Osteocyte (in vitro differentiated cells): ENCODE results near the gene XYLB. TPM values are rescaled to one million over a fixed set of nuclear protein-coding genes. Genes with fewer than 3 reads are reported as not detected.

Source experiments
- DNase-seq: peaks from one replicate; pipeline ENCODE4 v3.0.0; 2021; ENCODE audit warnings: mixed read lengths; ENCODE audit not compliant: unreplicated experiment; ENCODE audit errors: extremely low spot score
- H3K27ac Mint-ChIP-seq: one replicate; pipeline ENCODE4 v1.8.0; 2021; ENCODE audit warnings: mild to moderate bottlenecking, mixed read lengths; ENCODE audit not compliant: unreplicated experiment
- H3K27me3 Mint-ChIP-seq: one replicate; pipeline ENCODE4 v1.8.0; 2021; ENCODE audit warnings: mixed read lengths; ENCODE audit not compliant: unreplicated experiment
- H3K36me3 Mint-ChIP-seq: one replicate; pipeline ENCODE4 v1.8.0; 2021; ENCODE audit warnings: mixed read lengths; ENCODE audit not compliant: unreplicated experiment
- H3K4me1 Mint-ChIP-seq: one replicate; pipeline ENCODE4 v1.8.0; 2021; ENCODE audit warnings: mixed read lengths; ENCODE audit not compliant: unreplicated experiment
- H3K4me3 Mint-ChIP-seq: one replicate; pipeline ENCODE4 v1.8.0; 2021; ENCODE audit warnings: mild to moderate bottlenecking, moderate library complexity, mixed read lengths; ENCODE audit not compliant: unreplicated experiment
- H3K9me3 Mint-ChIP-seq: one replicate; pipeline ENCODE4 v1.8.0; 2021; ENCODE audit warnings: mixed read lengths; ENCODE audit not compliant: unreplicated experiment
- CTCF ChIP-seq: fragments of 200-600 bp; sonication (generic); IDR thresholded peaks from 2 replicates; pipeline ENCODE4 v1.5.0; 2021; ENCODE audit warnings: antibody characterized with exemption, mild to moderate bottlenecking, moderate library complexity
- total RNA-seq: library from RNA; stranded (reverse); gene quantifications from 2 replicates; pipeline ENCODE4 v1.2.1, GENCODE V29; 2021

Gene XYLB
- total RNA-seq, 1 donor from 2014 or later: 6.3 TPM

- TF ChIP-seq CTCF: no peak
- no peak overlapping the region for H3K27ac Mint-ChIP-seq
- peak; percentile 80 for DNase-seq
- H3K36me3 Mint-ChIP-seq: no peaks in the 10 kb centered on the region
- H3K4me3 Mint-ChIP-seq: no peak overlapping the region
- H3K4me1 Mint-ChIP-seq: no peaks in the 10 kb centered on the region
- peaks cover 3% of the 10 kb centered on the region for H3K9me3 Mint-ChIP-seq
- H3K27me3 Mint-ChIP-seq: no peaks in the 10 kb centered on the region
Observed at GRCh38 chr3:38307599-38307998, 39.0 kb upstream of the XYLB start.

DNA sequence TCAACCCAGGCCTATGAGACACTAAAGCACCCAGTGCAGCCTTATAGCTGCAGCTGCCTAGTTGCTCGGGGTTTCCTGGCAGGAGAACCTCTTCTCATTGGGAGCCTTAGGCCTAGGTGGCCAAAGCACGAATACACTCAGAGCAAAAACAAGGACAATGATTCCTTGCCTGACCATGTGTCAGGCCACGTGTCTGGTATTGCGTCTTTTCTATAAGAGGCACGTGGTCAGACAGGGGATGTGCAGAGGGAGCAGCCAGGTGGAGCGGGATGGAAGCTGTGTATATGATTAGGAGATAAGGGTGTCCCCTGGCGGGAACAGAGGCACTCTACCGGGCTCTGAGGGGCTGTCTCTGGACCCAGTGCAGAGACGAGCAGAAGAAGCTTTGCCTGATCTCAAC is 38.1 kb upstream of the XYLB start:
- H3K4me1 Mint-ChIP-seq: no peaks in the 10 kb centered on the region
- no peak for TF ChIP-seq CTCF
- H3K27ac Mint-ChIP-seq: no peak overlapping the region

DNA sequence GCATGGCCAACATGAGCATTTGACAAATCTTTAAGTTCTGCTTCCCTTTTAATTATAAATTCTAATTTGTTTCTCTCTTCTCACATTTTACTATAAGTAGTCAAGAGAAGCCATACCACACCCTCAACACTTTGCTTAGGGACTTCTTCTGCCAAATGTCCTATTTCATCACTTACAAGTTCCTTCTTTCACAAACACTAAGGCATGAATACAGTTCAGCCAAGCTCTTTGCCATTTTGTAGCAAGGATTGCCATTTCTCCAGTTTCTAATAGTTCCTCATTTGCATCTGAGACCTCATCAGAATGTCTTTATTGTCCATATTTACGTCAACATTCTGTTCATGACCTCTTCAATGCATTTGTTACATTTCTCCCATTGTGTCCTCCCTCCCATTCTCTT is 35.1 kb upstream of the XYLB start:
- H3K4me3 Mint-ChIP-seq: no peak overlapping the region
- no peaks in the 10 kb centered on the region for H3K4me1 Mint-ChIP-seq
- no peaks in the 10 kb centered on the region for H3K27me3 Mint-ChIP-seq
- no peak for TF ChIP-seq CTCF
- H3K27ac Mint-ChIP-seq: no peak overlapping the region
- H3K36me3 Mint-ChIP-seq: no peaks in the 10 kb centered on the region
- no peaks in the 10 kb centered on the region for H3K9me3 Mint-ChIP-seq
- DNase-seq: no peak

More for the DNA sequence above, 38.1 kb upstream of the XYLB start:
- no peak overlapping the region for H3K4me3 Mint-ChIP-seq
- peak; percentile 79 for DNase-seq
- H3K27me3 Mint-ChIP-seq: no peaks in the 10 kb centered on the region
- peaks cover 3% of the 10 kb centered on the region for H3K9me3 Mint-ChIP-seq
- no peaks in the 10 kb centered on the region for H3K36me3 Mint-ChIP-seq

GRCh38 chr3:38311941-38312340 is 34.6 kb upstream of the XYLB start:
- TF ChIP-seq CTCF: no peak
- Mint-ChIP-seq H3K4me3 (no peak overlapping the region), H3K27me3 (no peaks in the 10 kb centered on the region), H3K9me3 (no peaks in the 10 kb centered on the region), H3K36me3 (no peaks in the 10 kb centered on the region), H3K4me1 (no peaks in the 10 kb centered on the region), H3K27ac (no peak overlapping the region)
- DNase-seq: peak; percentile 21

DNA sequence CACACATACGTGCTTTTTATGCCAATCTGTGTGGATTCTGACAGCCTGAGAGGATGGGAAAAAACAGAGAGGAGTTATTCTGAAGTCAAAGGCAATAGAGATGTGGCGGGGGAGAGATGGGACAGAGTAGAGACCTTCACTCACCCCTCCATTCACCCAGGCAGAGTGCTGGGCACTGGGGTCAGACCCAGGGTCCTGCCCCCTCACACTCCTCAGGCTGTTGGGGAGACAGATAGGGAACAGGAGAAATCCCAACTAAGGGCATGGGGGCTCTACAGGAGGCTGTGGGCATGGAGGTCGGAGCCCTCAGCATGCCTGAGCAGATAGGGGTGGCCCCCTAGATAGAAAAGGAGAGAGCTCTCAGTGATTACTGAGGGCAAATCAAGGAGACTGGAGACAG is 34.2 kb upstream of the XYLB start:
- no peaks in the 10 kb centered on the region for H3K4me1 Mint-ChIP-seq
- no peak for TF ChIP-seq CTCF
- H3K9me3 Mint-ChIP-seq: no peaks in the 10 kb centered on the region
- H3K36me3 Mint-ChIP-seq: no peaks in the 10 kb centered on the region
- no peak overlapping the region for H3K27ac Mint-ChIP-seq
- H3K4me3 Mint-ChIP-seq: no peak overlapping the region
- H3K27me3 Mint-ChIP-seq: no peaks in the 10 kb centered on the region
- peak; percentile 59 for DNase-seq
